Fibroblast of pulmonary artery (primary cell): Measurements from ENCODE around the gene NRP2.

Experiments used
- DNase-seq: peaks from one replicate; pipeline ENCODE4 v3.0.0-alpha.2; 2010; ENCODE audit warnings: low read depth
- H3K4me3 ChIP-seq: replicated peaks from 2 replicates; pipeline ENCODE4 v1.5.1; 2011; ENCODE audit warnings: low read depth, mild to moderate bottlenecking, control low read depth, low read length, moderate library complexity
- CTCF ChIP-seq: IDR thresholded peaks from 2 replicates; pipeline ENCODE4 v1.5.1; 2011; ENCODE audit warnings: mild to moderate bottlenecking, control low read depth, low read length, inconsistent platforms; ENCODE audit errors: missing control alignments

NRP2 gene

GRCh38 chr2:205808486-205809121 lies 126.3 kb downstream of the NRP2 start:
- DNase-seq = no peak
- H3K4me3 ChIP-seq = no peak overlapping the region
- TF ChIP-seq CTCF = no peak

- no peak overlapping the region for H3K4me3 ChIP-seq
- peak; percentile 72 for DNase-seq
- no peak for TF ChIP-seq CTCF
Observed at GRCh38 chr2:205811387-205811786, 129.1 kb downstream of the NRP2 start.

GRCh38 chr2:205814039-205814364 lies 131.7 kb downstream of the NRP2 start:
- no peak for DNase-seq
- TF ChIP-seq CTCF = no peak
- H3K4me3 ChIP-seq = no peak overlapping the region

GRCh38 chr2:205815673-205816072 lies 133.4 kb downstream of the NRP2 start:
- no peak overlapping the region for H3K4me3 ChIP-seq
- TF ChIP-seq CTCF = no peak
- no peak for DNase-seq

GRCh38 chr2:205816268-205816667 lies 134.0 kb downstream of the NRP2 start:
- TF ChIP-seq CTCF = no peak
- no peak for DNase-seq
- H3K4me3 ChIP-seq = no peak overlapping the region

GRCh38 chr2:205822579-205822978 lies 140.3 kb downstream of the NRP2 start:
- DNase-seq = peak; percentile 13
- no peak for TF ChIP-seq CTCF
- no peak overlapping the region for H3K4me3 ChIP-seq

- no peak overlapping the region for H3K4me3 ChIP-seq
- DNase-seq = no peak
- no peak for TF ChIP-seq CTCF
Observed at GRCh38 chr2:205827809-205828365, 145.6 kb downstream of the NRP2 start.
